Measurements from ENCODE around the gene ARMCX4. TPM values are rescaled to one million over a fixed set of nuclear protein-coding genes. Genes with fewer than 3 reads are reported as not detected.
A peak's percentile ranks its signal among the peaks of the same experiment; 100 is the strongest.
"Not testable (repeated sequence)": the region's sequence is repeated elsewhere in the genome, so short reads cannot be mapped to it uniquely, and the experiment has no call there.

ARMCX4 gene
- total RNA-seq, 1 donor, result 5.1 TPM

DNA sequence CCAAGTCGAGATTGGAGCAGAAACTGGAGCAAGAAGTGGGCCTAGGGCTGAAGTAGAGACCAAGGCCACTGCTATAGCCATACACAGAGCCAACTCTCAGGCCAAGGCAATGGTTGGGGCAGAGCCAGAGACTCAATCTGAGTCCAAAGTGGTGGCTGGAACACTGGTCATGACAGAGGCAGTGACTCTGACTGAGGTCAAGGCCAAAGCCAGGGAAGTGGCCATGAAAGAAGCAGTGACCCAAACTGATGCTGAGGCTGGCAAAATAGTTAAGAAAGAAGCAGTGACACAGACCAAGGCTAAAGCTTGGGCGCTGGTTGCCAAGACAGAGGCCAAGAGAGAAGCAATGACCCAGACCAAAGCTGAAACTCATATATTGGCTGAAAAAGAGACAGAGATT lies 3.5 kb downstream of the ARMCX4 start:
- Histone ChIP-seq H3K4me3 (ENCODE audit: insufficient read depth, low read length) (no peak overlapping the region), H3K27ac (ENCODE audit: low read depth, low read length) (no peak overlapping the region), H3K27me3 (ENCODE audit: insufficient read depth, low read length) (no peaks in the 10 kb centered on the region), H3K9me3 (ENCODE audit: low read depth, low read length) (no peaks in the 10 kb centered on the region), H3K79me2 (ENCODE audit: insufficient read depth, low read length) (peaks cover 5% of the 10 kb centered on the region), H3K4me1 (ENCODE audit: insufficient read depth, low read length) (no peaks in the 10 kb centered on the region), H2AFZ (ENCODE audit: low read length) (no peak overlapping the region), H3K36me3 (ENCODE audit: insufficient read depth, low read length) (peaks cover 8% of the 10 kb centered on the region), H3K4me2 (ENCODE audit: insufficient read depth, low read length) (no peak overlapping the region), H4K20me1 (ENCODE audit: insufficient read depth, low read length) (peaks cover 3% of the 10 kb centered on the region)
- TF ChIP-seq, protein P1, sequence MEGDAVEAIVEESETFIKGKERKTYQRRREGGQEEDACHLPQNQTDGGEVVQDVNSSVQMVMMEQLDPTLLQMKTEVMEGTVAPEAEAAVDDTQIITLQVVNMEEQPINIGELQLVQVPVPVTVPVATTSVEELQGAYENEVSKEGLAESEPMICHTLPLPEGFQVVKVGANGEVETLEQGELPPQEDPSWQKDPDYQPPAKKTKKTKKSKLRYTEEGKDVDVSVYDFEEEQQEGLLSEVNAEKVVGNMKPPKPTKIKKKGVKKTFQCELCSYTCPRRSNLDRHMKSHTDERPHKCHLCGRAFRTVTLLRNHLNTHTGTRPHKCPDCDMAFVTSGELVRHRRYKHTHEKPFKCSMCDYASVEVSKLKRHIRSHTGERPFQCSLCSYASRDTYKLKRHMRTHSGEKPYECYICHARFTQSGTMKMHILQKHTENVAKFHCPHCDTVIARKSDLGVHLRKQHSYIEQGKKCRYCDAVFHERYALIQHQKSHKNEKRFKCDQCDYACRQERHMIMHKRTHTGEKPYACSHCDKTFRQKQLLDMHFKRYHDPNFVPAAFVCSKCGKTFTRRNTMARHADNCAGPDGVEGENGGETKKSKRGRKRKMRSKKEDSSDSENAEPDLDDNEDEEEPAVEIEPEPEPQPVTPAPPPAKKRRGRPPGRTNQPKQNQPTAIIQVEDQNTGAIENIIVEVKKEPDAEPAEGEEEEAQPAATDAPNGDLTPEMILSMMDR (IDR thresholded peaks at IDR 0.05; ENCODE audit: extremely low read depth, low read depth, low read length), result no peak
- no peak for DNase-seq (ENCODE audit: insufficient read length, low spot score, missing footprints)

DNA sequence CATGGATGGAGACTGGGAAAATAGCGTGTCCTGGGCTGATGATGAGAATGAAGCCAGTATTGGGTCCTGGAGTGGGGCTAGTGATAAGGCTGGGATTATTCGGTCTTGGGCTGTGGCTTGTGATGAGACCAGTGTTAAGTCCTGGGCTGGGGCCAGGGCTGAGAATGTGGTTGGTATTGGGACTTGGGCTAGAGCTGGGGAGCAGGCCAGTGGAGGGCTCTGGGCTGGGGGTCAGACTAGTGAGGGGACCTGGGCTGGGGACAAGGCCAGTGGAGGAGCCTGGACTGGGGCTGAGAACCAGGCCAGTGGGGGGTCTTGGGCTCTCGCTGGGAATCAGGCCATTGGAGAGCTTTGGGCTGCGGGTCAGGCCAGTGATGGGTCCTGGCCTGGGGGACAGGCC lies 6.7 kb downstream of the ARMCX4 start:
- Histone ChIP-seq H3K4me1 (ENCODE audit: insufficient read depth, low read length) (no peaks in the 10 kb centered on the region), H3K27me3 (ENCODE audit: insufficient read depth, low read length) (no peaks in the 10 kb centered on the region), H3K4me2 (ENCODE audit: insufficient read depth, low read length) (no peak overlapping the region), H4K20me1 (ENCODE audit: insufficient read depth, low read length) (peaks cover 3% of the 10 kb centered on the region), H3K27ac (ENCODE audit: low read depth, low read length) (no peak overlapping the region), H2AFZ (ENCODE audit: low read length) (no peak overlapping the region), H3K36me3 (ENCODE audit: insufficient read depth, low read length) (peaks cover 8% of the 10 kb centered on the region), H3K79me2 (ENCODE audit: insufficient read depth, low read length) (no peaks in the 10 kb centered on the region), H3K9me3 (ENCODE audit: low read depth, low read length) (no peaks in the 10 kb centered on the region), H3K4me3 (ENCODE audit: insufficient read depth, low read length) (no peak overlapping the region)
- DNase-seq (ENCODE audit: insufficient read length, low spot score, missing footprints), result peak; percentile 76
- TF ChIP-seq, protein P1 (IDR thresholded peaks at IDR 0.05; ENCODE audit: extremely low read depth, low read depth, low read length), result no peak

DNA sequence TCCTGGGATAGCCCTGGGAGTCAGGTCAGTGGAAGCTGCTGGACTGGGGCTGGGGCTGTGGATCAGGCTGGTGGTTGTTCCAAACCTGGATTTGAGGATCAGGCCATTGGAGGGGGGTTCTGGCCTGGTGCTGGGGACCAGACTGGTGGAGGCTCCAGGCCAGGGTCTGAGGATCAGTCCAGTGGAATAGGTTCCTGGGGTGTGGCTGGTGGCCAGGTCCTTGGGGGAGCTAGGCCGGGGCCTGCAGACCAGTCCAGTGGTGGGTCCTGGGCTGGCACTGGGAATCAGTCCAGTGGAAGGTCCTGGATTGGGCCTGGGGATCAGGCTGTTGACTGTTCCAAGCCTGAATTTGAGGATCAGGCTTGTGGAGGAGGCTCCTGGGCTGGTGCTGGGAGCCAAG lies 8.0 kb downstream of the ARMCX4 start:
- no peak overlapping the region for H3K4me2 ChIP-seq (ENCODE audit: insufficient read depth, low read length)
- peaks cover 3% of the 10 kb centered on the region for H4K20me1 ChIP-seq (ENCODE audit: insufficient read depth, low read length)
- TF ChIP-seq, protein P1 (IDR thresholded peaks at IDR 0.05; ENCODE audit: extremely low read depth, low read depth, low read length), result no peak
- DNase-seq (ENCODE audit: insufficient read length, low spot score, missing footprints), result no peak
- no peaks in the 10 kb centered on the region for H3K9me3 ChIP-seq (ENCODE audit: low read depth, low read length)
- H3K27ac ChIP-seq (ENCODE audit: low read depth, low read length), result no peak overlapping the region
- H3K79me2 ChIP-seq (ENCODE audit: insufficient read depth, low read length), result no peaks in the 10 kb centered on the region
- peaks cover 8% of the 10 kb centered on the region for H3K36me3 ChIP-seq (ENCODE audit: insufficient read depth, low read length)
- no peaks in the 10 kb centered on the region for H3K4me1 ChIP-seq (ENCODE audit: insufficient read depth, low read length)
- no peak overlapping the region for H2AFZ ChIP-seq (ENCODE audit: low read length)
- no peak overlapping the region for H3K4me3 ChIP-seq (ENCODE audit: insufficient read depth, low read length)
- no peaks in the 10 kb centered on the region for H3K27me3 ChIP-seq (ENCODE audit: insufficient read depth, low read length)

DNA sequence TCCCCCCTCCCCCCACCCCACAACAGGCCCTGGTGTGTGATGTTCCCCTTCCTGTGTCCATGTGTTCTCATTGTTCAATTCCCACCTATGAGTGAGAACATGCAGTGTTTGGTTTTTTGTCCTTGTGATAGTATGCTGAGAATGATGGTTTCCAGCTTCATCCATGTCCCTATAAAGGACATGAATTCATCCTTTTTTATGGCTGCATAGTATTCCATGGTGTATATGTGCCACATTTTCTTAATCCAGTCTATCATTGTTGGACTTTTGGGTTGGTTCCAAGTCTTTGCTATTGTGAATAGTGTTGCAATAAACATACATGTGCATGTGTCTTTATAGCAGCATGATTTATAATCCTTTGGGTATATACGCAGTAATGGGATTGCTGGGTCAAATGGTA lies 17.7 kb downstream of the ARMCX4 start:
- not testable (repeated sequence) for H3K79me2 ChIP-seq (ENCODE audit: insufficient read depth, low read length); H3K27me3 ChIP-seq (ENCODE audit: insufficient read depth, low read length); H3K4me3 ChIP-seq (ENCODE audit: insufficient read depth, low read length); H4K20me1 ChIP-seq (ENCODE audit: insufficient read depth, low read length); H3K4me1 ChIP-seq (ENCODE audit: insufficient read depth, low read length); H3K9me3 ChIP-seq (ENCODE audit: low read depth, low read length); H3K4me2 ChIP-seq (ENCODE audit: insufficient read depth, low read length); H3K36me3 ChIP-seq (ENCODE audit: insufficient read depth, low read length); H3K27ac ChIP-seq (ENCODE audit: low read depth, low read length); DNase-seq (ENCODE audit: insufficient read length, low spot score, missing footprints); H2AFZ ChIP-seq (ENCODE audit: low read length)

Measured in osteoblast (primary cell).